K562 (cell line): ENCODE measurements around the gene CCNL2. TPM values are rescaled to one million over a fixed set of nuclear protein-coding genes. Genes with fewer than 3 reads are reported as not detected.
A peak's percentile ranks its signal among the peaks of the same experiment; 100 is the strongest.

Experiments used
- ATF1 ChIP-seq, 2 experiments: fragments of 450-650 bp in 1 of 2; IDR thresholded peaks; 2 replicates each; pipeline ENCODE4 v1.6.1; 2016; ENCODE audit warnings: missing compliant biosample characterization in 1 of 2, missing genetic modification characterization in 1 of 2
- CTBP1 ChIP-seq: fragments of 450-650 bp; IDR thresholded peaks from 2 replicates; pipeline ENCODE4 v1.6.1; 2016; ENCODE audit warnings: borderline replicate concordance
- ELF1 ChIP-seq: fragments of 200-800 bp; sonication (Bioruptor generic); IDR thresholded peaks from 2 replicates; pipeline ENCODE4 v1.6.1; 2016; ENCODE audit warnings: missing genetic modification characterization, missing compliant biosample characterization
- POLR2AphosphoS2 ChIP-seq: IDR thresholded peaks from 2 replicates; pipeline ENCODE4 v1.6.1; 2012; ENCODE audit warnings: low read length, improper control_type of control experiment
- ZNF143 ChIP-seq: sonication (generic); formaldehyde crosslinking; IDR thresholded peaks from 2 replicates; pipeline ENCODE4 v1.9.0; 2022; ENCODE audit warnings: mild to moderate bottlenecking, missing genetic modification reagents
- ZNF253 ChIP-seq: fragments of 250-450 bp; sonication (Bioruptor Pico); conservative IDR thresholded peaks from 2 replicates; pipeline ENCODE4 v1.6.1; 2021; ENCODE audit warnings: mild to moderate bottlenecking
- polyA plus RNA-seq, 8 experiments: library from polyadenylated mRNA; depleted of rRNA in 4 of 8; stranded (reverse) in 5 of 8; unstranded in 3 of 8; fragments of >200 nt; fragmentation: Nextera tagmentation in 2 of 8; fragmentation: Illumina TruSeq in 1 of 8; extraction: Ambion mirVana in 2 of 8; extraction: Trizol in 1 of 8; gene quantifications; 2 replicates each; pipeline versions ENCODE4 v1.2.1 to v1.2.3, GENCODE V29; 2011 to 2014; ENCODE audit warnings: inconsistent platforms in 1 of 8, missing spikeins in 1 of 8
- total RNA-seq, 7 experiments: library from RNA; depleted of rRNA in 6 of 7; stranded (reverse); fragments of >200 nt in 6 of 7; fragmentation: Illumina TruSeq in 2 of 7; extraction: Trizol in 2 of 7; gene quantifications; 2 replicates each; pipeline versions ENCODE4 v1.2.1 to v1.2.3, GENCODE V29; 2011 to 2021; ENCODE audit warnings: low replicate concordance in 1 of 7
- TF ChIP-seq, protein P1 (sequence below), 2 experiments: fragments of 450-650 bp; formaldehyde crosslinking in 1 of 2; IDR thresholded peaks; 2 replicates each; pipeline versions ENCODE4 v1.4.0 to v1.6.1; 2014 to 2020; ENCODE audit warnings: mild to moderate bottlenecking in 2 of 2, borderline replicate concordance in 1 of 2, low read depth in 1 of 2
- TF ChIP-seq, protein P2 (sequence below), 2 experiments: fragments of 450-650 bp in 1 of 2; sonication (generic) in 1 of 2; formaldehyde crosslinking in 1 of 2; IDR thresholded peaks; 2 replicates each; pipeline versions ENCODE4 v1.7.1 to v1.9.0; 2016 to 2022; ENCODE audit warnings: inconsistent platforms in 1 of 2, mild to moderate bottlenecking in 1 of 2, missing genetic modification reagents in 1 of 2
- TF ChIP-seq, protein P3 (sequence below): fragments of 250-450 bp; sonication (Bioruptor Pico); IDR thresholded peaks from 2 replicates; pipeline ENCODE4 v1.8.0; 2021; ENCODE audit warnings: borderline replicate concordance, mild to moderate bottlenecking, moderate library complexity; ENCODE audit not compliant: poor library complexity, severe bottlenecking

The CCNL2 gene
- total and polyA plus RNA-seq, 9 of the 15 experiments (the other 6 are each of a cell fraction or from before 2014, with no cell fraction given), result 2.8 to 287 (median 94.5) TPM

DNA sequence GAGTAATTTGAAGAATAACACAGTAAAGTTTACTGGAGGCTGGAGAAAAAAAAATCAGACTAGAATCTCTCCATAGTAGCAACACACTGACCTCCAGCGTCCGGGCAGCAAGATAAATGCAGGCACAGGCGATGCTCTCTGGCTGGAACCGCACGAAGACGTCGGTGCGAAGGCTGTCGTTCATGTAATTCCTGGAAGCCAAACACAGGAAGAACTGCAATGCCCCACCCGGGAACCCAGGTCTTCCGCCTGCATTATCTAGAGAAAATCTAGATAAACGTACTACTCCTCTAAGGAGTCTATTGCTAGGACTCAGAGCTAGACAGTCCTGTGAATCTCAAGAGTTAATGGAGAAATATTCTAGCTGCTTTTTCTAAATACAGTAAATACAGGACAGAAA lies 8.5 kb downstream of the CCNL2 start (continued):
- TF ChIP-seq, protein P1, sequence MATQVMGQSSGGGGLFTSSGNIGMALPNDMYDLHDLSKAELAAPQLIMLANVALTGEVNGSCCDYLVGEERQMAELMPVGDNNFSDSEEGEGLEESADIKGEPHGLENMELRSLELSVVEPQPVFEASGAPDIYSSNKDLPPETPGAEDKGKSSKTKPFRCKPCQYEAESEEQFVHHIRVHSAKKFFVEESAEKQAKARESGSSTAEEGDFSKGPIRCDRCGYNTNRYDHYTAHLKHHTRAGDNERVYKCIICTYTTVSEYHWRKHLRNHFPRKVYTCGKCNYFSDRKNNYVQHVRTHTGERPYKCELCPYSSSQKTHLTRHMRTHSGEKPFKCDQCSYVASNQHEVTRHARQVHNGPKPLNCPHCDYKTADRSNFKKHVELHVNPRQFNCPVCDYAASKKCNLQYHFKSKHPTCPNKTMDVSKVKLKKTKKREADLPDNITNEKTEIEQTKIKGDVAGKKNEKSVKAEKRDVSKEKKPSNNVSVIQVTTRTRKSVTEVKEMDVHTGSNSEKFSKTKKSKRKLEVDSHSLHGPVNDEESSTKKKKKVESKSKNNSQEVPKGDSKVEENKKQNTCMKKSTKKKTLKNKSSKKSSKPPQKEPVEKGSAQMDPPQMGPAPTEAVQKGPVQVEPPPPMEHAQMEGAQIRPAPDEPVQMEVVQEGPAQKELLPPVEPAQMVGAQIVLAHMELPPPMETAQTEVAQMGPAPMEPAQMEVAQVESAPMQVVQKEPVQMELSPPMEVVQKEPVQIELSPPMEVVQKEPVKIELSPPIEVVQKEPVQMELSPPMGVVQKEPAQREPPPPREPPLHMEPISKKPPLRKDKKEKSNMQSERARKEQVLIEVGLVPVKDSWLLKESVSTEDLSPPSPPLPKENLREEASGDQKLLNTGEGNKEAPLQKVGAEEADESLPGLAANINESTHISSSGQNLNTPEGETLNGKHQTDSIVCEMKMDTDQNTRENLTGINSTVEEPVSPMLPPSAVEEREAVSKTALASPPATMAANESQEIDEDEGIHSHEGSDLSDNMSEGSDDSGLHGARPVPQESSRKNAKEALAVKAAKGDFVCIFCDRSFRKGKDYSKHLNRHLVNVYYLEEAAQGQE (IDR thresholded peaks at IDR 0.05; ENCODE audit: borderline replicate concordance), result 0 out of 2 replicates have a peak, but pooled peaks have one; percentile 27
- TF ChIP-seq, protein P1 (CRISPR knock-in tag; IDR thresholded peaks at IDR 0.05; ENCODE audit: low read depth), result no peak
- TF ChIP-seq, protein P2, sequence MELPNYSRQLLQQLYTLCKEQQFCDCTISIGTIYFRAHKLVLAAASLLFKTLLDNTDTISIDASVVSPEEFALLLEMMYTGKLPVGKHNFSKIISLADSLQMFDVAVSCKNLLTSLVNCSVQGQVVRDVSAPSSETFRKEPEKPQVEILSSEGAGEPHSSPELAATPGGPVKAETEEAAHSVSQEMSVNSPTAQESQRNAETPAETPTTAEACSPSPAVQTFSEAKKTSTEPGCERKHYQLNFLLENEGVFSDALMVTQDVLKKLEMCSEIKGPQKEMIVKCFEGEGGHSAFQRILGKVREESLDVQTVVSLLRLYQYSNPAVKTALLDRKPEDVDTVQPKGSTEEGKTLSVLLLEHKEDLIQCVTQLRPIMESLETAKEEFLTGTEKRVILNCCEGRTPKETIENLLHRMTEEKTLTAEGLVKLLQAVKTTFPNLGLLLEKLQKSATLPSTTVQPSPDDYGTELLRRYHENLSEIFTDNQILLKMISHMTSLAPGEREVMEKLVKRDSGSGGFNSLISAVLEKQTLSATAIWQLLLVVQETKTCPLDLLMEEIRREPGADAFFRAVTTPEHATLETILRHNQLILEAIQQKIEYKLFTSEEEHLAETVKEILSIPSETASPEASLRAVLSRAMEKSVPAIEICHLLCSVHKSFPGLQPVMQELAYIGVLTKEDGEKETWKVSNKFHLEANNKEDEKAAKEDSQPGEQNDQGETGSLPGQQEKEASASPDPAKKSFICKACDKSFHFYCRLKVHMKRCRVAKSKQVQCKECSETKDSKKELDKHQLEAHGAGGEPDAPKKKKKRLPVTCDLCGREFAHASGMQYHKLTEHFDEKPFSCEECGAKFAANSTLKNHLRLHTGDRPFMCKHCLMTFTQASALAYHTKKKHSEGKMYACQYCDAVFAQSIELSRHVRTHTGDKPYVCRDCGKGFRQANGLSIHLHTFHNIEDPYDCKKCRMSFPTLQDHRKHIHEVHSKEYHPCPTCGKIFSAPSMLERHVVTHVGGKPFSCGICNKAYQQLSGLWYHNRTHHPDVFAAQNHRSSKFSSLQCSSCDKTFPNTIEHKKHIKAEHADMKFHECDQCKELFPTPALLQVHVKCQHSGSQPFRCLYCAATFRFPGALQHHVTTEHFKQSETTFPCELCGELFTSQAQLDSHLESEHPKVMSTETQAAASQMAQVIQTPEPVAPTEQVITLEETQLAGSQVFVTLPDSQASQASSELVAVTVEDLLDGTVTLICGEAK (IDR thresholded peaks at IDR 0.05), result peak; percentile 30; the same call in 1 of the 2 replicates
- TF ChIP-seq, protein P2 (CRISPR knock-in tag; IDR thresholded peaks at IDR 0.05), result no peak
- TF ChIP-seq, protein P3, sequence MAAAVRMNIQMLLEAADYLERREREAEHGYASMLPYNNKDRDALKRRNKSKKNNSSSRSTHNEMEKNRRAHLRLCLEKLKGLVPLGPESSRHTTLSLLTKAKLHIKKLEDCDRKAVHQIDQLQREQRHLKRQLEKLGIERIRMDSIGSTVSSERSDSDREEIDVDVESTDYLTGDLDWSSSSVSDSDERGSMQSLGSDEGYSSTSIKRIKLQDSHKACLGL (CRISPR knock-in tag), result no peak
- TF ChIP-seq POLR2AphosphoS2, result no peak
- no peak for TF ChIP-seq ATF1 (CRISPR knock-in tag; IDR thresholded peaks at IDR 0.05)
- peak; percentile 33; the same call in 1 of the 2 replicates for TF ChIP-seq ATF1 (tag; IDR thresholded peaks at IDR 0.05)
- TF ChIP-seq ZNF143 (CRISPR knock-in tag), result no peak
- TF ChIP-seq CTBP1, result peak; percentile 15; the same call in 1 of the 2 replicates
- TF ChIP-seq ZNF253 (CRISPR knock-in tag), result no peak
- TF ChIP-seq ELF1 (tag), result peak; percentile 58
